H1 (cell line): ENCODE results near the gene ARID1B.

Experiments
- ASH2L ChIP-seq: fragments of 200-600, 300-600 bp; sonication (generic); IDR thresholded peaks from one replicate; pipeline ENCODE4 v1.7.1; 2017; ENCODE audit warnings: low read length
- CTCF ChIP-seq, 3 experiments: IDR thresholded peaks; 1 replicate in 2 of 3; 2 replicates in 1 of 3; pipeline versions ENCODE4 v1.5.1 to v1.6.1; 2011; ENCODE audit warnings: low read length in 3 of 3, mild to moderate bottlenecking in 3 of 3, inconsistent platforms in 2 of 3, low read depth in 1 of 3, moderate library complexity in 1 of 3; ENCODE audit not compliant: insufficient read depth in 1 of 3; ENCODE audit errors: control extremely low read depth in 1 of 3
- EP300 ChIP-seq, 2 experiments: IDR thresholded peaks; 1 replicate in 1 of 2; 2 replicates in 1 of 2; pipeline ENCODE4 v1.6.1; 2011 to 2012; ENCODE audit warnings: low read depth in 2 of 2, low read length in 2 of 2, mild to moderate bottlenecking in 2 of 2, borderline replicate concordance in 1 of 2, inconsistent platforms in 1 of 2, moderate library complexity in 1 of 2
- KDM1A ChIP-seq: fragments of 200-600, 300-600 bp; sonication (generic); IDR thresholded peaks from 2 replicates; pipeline ENCODE4 v1.7.1; 2016; ENCODE audit warnings: mild to moderate bottlenecking, low read length, borderline replicate concordance
- MAFK ChIP-seq: IDR thresholded peaks from 2 replicates; pipeline ENCODE4 v1.6.1; 2012; ENCODE audit warnings: low read depth, mild to moderate bottlenecking, improper control_type of control experiment, low read length
- POLR2A ChIP-seq, 2 experiments: IDR thresholded peaks; 1 replicate in 1 of 2; 2 replicates in 1 of 2; pipeline ENCODE4 v1.6.1; 2011; ENCODE audit warnings: low read depth in 2 of 2, low read length in 2 of 2, mild to moderate bottlenecking in 2 of 2; ENCODE audit errors: control extremely low read depth in 1 of 2
- POLR2AphosphoS5 ChIP-seq: IDR thresholded peaks from 2 replicates; pipeline ENCODE4 v1.6.1; 2011; ENCODE audit warnings: low read depth, low read length
- SP2 ChIP-seq: IDR thresholded peaks from 2 replicates; pipeline ENCODE4 v1.6.1; 2012; ENCODE audit warnings: mild to moderate bottlenecking, low read length, inconsistent platforms
- TEAD4 ChIP-seq: IDR thresholded peaks from 2 replicates; pipeline ENCODE4 v1.6.1; 2012; ENCODE audit warnings: low read depth, low read length, inconsistent platforms, mixed read lengths
- ZNF274 ChIP-seq: IDR thresholded peaks from 2 replicates; pipeline ENCODE4 v1.7.0; 2012; ENCODE audit warnings: low read length, borderline replicate concordance; ENCODE audit errors: extremely low read depth

GRCh38 chr6:157125531-157125930 lies 348.4 kb downstream of the ARID1B start:
- TF ChIP-seq CTCF (IDR thresholded peaks at IDR 0.05; ENCODE audit: control extremely low read depth in 1 of 3, insufficient read depth in 1 of 3, low read depth in 1 of 3, low read length in 3 of 3) (no peak), ZNF274 (no peak), TEAD4 (no peak), POLR2AphosphoS5 (no peak), SP2 (no peak), MAFK (no peak), POLR2A (IDR thresholded peaks at IDR 0.05; ENCODE audit: control extremely low read depth in 1 of 2, low read depth in 2 of 2, low read length in 2 of 2) (no peak), KDM1A (no peak), EP300 (IDR thresholded peaks at IDR 0.05; ENCODE audit: borderline replicate concordance in 1 of 2, low read depth in 2 of 2, low read length in 2 of 2) (no peak), ASH2L (no peak)
